Hippocampal formation (tissue), 2 donors: ENCODE results near the gene KDM5A.
"Not testable (repeated sequence)": the region's sequence is repeated elsewhere in the genome, so short reads cannot be mapped to it uniquely, and the experiment has no call there.

ENCODE experiments used
- DNase-seq, 2 donors: peaks; one replicate each; lab custom pipeline; 2025; lab: John Stamatoyannopoulos, UW

The KDM5A gene

DNA sequence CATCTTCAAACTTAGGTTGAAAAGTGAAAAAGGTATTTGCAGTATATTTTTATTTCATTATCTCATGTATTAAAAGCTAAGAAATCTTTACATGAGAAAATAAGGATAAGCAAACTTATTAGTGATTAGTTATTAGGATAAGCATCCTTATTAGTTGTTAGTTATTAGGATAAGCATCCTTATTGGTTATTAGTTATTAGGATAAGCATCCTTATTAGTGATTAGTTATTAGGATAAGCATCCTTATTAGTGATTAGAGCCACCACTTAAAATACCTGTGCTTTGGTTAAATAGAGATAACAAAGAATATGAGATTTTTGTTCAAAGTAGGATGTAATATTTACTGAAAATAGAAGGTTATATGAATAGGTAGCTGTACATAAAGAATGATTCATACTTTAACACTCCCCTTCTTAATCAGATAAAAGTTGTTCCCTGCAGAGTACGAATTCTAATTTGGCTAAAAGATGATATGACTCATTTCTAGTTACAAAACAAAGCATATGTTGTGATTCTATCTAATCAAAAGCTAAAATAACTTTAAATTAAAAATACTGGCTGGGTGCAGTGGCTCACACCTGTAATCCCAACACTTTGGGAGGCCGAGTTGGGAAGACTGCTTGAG is 56.4 kb downstream of the KDM5A start:
- no peak for DNase-seq

DNA sequence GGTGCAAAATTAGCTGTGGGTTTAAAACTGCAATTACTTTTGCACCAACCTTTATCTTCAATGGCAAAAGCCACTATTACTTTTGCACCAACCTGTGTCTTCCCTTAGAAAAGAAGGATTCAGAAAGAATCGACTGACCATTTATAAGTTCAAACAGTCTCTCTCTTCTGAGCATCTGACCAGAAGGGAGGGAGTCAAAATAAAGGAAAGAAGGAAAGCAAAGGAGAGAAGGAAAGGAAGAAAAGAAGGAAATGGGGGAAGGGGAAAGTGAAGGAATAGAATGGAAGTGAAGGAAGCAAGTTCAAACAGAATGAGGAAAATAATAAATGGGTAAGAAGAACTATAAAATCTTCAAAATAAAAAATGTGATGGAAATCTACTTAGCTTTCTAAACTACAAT is 57.8 kb downstream of the KDM5A start:
- no peak for DNase-seq

DNA sequence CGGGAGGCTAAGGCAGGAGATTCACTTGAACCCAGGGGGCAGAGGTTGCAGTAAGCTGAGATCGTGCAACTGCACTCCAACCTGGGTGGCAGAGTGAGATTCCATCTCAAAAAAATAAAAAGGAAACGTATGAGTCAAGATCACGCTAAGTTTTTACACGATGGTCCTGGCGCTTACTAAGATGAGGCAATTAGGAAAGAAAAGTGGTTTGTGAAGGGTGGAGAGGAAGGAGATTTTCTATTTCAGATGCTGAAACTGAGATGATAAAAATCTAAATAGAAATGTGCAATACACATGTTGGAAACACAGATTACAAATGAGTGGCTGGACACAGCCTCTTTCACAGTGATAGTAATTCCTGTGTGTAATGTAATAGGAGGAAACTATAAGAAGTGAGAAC is 63.2 kb downstream of the KDM5A start:
- DNase-seq, result no peak

DNA sequence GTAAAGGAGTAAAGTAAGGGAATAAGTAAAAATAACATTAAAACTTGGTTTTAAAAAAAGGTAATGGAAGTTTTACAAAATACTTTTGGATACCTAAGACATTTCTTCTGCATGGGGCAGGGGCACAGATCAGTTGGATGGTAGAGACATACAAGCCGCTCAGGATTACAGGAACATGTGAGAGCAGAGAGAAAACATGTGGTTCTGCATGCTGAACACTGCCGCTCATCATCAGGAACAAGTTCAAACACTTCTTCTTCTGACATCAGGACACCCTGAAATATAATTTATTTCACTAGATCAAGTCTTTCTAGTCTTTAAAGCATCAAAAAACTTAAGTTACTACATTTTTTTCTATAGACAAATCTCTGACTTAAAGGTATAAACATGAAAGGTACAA is 65.6 kb downstream of the KDM5A start:
- no peak for DNase-seq

DNA sequence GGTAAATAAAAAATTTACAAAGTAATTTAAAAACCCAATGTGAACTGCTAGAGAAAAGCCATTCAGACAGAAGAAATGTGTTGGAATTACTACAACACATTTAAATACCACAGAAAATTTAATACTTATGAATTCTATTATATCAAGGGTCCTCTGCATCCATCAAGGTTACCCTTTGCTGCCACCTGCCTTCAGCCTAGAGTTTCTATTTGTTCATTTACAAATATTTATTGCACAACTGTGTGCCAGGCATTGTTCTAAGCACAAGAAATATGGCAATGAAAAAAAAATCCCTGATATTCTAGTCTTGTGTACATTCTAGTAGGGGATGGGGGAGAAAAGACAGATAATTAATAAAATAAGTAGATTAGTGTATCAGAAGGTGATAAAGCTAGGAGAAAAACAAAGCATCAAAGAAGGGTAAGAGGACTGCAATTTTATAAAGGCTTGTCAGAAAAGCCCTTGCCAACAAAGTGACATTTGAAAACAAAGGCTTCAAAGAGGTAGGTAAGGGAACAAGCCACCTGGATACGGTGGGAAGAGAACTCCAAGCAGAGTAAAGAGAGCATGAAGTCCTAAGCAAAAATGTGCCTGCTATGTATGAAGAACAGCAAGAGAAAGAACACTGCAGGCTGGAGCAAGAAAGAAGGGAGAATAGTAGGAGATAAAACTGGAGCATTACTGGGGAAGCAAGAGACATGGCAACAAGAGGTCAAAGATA is 67.4 kb downstream of the KDM5A start:
- no peak for DNase-seq

DNA sequence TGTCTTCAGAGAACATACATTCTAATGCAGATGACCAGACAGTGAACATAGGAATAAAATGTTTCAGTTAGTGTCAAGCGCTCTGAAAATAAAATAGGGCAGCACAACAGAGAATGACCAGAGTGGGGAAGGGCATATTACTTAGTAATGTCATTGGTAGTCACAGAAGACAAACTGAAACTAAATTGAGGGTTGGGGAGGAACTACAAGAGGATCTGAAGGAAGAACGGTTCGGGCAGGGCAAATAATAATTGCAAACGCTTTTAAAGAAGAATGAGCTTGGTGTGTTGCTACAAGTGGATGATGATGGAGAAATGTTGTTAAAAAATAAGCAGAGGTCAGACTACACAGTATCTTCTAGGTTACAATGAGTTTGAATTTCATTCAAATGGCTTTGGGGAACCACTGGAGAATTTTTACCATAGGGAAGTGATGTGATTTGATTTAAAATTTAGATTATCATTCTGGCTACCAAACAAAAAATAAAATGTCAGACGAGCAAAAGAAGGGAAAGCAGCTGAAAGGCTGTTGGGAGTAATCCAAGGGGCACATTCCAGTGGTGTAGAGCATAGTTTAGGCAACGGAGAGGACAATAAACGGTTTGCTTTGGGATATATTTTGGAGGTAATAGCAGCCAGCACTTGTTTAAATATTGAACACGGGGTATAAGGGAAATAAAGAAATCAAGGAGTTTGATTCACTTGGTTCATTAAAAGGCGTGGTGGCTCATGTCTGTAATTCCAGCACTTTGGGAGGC is 70.2 kb downstream of the KDM5A start:
- no peak for DNase-seq

DNA sequence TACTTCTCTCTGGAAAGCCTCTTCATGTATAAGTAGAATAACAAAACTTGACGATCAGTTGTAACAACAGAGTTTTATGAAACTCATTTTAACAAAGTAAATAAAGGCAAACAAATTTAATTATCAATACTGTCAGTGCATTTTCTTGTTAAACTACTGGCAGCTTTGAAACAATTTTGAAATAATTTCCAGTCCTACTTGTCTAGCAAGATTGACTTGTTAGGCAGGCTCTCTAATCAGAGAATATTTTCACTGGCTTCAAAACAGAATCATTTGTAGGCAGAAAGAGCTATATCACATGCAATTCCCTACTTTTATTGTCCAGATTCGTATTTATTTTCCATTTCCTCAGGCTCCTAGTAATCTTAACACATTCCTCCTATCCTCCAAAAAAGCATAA is 80.6 kb downstream of the KDM5A start:
- no peak for DNase-seq

DNA sequence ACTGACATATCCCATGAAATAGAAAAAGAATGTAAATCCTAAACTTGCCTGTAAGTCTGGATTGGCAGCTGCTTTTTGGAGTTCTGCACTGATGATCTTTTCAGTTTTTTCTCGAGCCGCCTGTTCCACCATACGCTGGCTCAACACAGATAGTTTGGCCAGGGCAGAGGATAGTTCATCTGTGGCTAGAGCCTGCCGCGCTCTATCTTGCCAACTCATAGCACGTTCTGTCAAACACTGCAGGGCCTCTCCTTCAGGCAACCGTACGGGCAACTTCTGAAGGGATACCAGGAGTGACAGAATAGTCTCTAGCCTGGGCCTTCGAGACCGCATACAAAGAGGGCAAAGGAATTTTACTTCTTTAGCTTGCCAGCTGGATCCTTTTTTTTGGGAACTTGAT is 81.7 kb downstream of the KDM5A start:
- DNase-seq, result no peak

DNA sequence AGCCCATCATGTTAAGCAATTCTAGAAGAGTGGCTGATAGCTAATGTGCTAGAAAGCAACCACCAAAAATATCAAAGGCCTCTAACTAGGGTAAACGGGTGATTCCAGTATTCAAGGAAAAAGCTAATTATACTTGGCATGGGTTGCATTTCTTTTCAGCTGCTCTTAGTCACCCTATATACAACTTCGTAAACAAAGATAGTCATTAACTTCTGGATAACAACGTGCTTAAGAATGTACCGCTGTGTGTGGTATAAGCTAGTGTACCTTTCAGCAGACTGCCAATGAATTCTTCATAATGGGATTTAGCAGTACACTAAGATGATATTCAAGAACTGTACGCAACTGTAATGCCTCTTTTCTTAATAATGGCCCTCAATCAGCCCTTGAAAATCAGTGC is 84.3 kb downstream of the KDM5A start:
- DNase-seq, result no peak

DNA sequence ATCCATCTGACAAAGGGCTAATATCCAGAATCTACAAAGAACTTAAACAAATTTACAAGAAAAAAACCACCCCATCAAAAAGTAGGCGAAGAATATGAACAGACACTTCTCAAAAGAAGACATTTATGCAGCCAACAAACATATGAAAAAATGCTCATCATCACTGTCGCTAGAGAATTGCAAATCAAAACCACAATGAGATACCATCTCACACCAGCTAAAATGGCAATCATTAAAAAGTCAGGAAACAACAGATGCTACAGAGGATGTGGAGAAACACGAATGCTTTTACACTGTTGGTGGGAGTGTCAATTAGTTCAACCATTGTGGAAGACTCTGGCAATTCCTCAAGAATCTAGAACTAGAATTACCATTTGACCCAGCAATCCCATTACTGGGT is 86.4 kb downstream of the KDM5A start:
- not testable (repeated sequence) for DNase-seq

DNA sequence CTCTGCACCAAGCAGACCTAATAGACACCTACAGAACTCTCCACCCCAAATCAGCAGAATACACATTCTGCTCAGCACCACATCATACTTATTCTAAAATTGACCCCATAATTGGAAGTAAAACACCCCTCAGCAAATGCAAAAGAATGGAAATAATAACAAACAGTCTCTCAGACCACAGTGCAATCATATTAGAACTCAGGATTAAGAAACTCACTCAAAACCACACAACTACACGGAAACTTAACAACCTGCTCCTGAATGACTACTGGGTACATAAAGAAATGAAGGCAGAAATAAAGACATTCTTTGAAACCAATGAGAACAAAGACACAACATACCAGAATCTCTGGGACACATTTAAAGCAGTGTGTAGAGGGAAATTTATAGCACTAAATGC is 89.0 kb downstream of the KDM5A start:
- not testable (repeated sequence) for DNase-seq

DNA sequence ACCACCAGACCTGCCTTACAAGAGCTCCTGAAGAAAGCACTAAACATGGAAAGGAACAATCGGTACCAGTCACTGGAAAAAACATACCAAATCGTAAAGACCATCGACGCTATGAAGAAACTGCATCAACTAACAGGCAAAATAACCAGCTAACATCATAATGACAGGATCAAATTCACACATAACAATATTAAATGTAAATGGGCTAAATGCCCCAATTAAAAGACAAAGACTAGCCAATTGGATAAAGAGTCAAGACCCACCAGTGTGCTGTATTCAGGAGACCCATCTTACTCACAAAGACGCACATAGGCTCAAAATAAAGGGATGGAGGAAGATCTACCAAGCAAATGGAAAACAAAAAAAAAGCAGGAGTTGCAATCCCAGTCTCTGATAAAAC is 89.6 kb downstream of the KDM5A start:
- not testable (repeated sequence) for DNase-seq

DNA sequence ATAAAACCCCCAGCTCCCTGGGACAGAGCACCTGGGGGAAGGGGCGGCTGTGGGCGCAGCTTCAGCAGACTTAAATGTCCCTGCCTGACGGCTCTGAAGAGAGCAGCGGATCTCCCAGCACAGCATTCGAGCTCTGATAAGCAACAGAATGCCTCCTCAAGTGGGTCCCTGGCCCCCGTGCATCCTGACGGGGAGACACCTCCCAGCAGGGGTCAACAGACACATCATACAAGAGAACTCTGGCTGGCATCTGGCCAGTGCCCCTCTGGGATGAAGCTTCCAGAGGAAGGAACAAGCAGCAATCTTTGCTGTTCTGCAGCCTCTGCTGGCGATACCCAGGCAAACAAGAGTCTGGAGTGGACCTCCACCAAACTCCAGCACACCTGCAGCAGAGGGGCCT is 91.1 kb downstream of the KDM5A start:
- not testable (repeated sequence) for DNase-seq

DNA sequence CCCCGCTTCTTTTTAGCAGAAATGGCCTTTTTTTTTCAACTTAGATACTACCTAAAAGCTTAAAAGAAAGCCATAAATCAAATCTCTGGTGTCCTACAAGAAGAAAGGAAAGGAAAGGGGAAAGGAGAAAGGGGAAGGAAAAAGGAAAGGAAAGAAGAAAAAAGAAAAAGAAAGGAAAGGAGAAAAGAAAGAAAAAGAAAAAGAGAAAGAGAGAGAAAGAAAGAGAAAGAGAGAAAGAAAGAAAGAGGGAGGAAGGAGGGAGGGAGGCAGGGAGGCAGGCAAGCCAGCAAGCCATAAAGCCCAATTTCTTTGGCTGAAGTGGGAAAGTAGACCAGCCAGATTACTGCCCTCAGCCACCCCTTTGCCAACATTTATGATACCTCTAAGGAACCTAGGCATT is 94.0 kb downstream of the KDM5A start:
- DNase-seq, result no peak

DNA sequence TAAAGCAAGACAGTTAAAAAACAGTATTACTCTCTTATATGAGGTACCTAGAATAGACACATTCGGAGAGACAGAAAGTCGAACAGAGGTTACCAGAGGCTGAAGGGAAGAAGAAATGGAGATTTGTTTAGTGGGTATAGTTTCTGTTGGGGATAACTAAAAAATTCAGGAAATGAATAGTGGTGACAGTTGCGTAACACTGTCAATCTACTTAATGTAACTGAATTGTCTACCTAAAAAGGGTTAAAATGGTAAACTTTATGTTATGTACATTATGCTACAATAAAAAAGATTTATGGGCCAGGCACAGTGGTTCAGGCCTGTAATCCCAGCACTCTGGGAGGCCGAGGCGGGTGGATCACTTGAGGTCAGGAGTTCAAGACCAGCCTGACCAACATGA is 95.9 kb downstream of the KDM5A start:
- no peak for DNase-seq

DNA sequence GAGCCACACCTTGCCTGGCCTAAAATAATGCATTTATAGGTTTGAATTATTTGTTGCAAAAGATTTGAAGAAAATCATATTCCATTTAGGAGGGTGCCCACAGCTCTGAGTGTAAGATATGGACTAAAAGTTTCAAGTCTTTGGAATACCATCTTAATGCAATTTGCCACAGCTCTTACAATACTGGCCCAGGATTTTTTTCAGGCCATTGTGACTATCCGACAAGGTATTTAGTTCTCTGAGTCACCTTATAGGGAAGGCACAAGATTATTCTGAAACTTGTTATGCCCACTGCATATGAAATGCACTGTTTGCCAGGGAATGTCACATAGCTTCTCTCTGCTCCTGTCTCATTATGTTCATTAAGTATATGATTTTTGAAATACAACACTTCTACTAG is 96.9 kb downstream of the KDM5A start:
- DNase-seq, result no peak

DNA sequence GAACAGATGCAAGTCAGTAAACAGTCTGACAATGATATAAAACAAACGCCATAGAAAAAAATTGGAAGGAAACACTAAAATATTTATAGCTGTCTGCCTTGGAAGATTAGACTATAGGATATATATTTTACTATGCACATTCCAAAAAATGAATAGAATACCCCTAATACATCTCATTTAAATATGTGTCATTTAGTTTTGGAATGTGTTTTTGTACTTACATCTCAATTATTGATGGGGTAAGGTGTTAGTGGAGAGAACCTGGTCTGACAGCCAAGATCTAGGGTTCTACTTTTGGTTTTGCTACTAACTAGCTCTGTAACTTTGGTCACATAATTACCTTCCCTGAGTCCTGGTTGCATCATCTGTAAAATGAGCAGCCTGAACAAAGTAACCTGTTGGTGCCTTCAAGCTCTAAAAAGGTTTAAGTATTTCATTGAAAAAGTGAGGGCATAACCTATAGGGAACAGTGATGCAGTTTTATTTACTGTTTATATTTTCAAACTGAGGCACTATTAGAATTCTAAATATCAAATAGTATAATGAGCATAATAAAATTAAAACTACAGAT is 97.9 kb downstream of the KDM5A start:
- no peak for DNase-seq

DNA sequence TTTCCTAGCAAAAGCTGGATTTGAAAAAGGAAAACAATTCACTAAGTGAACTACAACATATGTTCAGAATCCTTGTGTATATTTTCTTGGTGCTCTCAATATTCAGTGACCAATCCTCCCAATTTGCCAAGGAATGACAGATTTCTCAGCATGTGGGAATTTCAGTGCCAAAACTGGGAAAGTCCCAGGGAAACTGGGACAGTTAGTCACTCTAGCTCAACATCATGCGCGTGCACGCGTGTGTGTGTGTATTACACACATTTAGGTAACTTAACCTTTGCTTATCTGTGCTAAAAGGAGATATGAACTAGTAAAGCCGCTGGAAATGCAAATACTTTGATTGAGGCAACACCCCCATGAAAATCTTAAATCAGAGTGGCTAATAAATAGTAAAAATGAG is 100.4 kb downstream of the KDM5A start:
- DNase-seq, result no peak

DNA sequence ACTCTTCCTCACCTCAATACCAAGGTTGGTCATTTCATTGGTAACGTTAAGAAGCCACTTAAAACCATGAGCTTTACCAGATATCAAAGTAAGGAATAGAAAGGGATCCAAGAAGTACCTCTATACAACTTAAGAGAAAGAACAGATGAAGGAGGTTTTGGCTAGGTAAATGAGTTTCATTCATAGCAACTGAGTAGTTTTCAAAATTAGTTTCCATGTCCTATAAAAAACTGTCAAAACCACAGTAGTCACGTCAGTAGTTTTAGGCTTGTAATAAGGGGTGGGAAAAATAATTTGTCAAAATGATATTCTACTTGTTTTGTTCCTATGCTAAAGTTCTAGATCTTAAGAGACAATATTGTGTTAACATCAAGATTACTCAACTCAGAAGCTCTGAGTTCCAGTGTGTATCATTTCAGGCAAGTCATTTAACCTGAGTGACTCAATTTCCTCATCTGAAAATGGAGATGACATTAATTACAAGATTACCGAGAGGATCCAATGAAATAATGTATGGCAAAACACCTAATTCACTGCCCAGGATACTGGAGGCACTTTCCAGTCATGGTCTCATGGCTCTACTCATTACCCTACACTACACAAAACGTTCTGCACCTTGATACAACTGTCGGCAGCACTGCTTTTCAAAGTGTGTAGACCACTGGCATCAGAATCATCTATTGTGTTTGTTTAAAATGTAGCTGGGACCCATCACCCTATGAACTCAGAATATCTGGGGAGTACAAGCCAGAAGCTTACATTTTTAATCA is 102.4 kb downstream of the KDM5A start:
- no peak for DNase-seq

DNA sequence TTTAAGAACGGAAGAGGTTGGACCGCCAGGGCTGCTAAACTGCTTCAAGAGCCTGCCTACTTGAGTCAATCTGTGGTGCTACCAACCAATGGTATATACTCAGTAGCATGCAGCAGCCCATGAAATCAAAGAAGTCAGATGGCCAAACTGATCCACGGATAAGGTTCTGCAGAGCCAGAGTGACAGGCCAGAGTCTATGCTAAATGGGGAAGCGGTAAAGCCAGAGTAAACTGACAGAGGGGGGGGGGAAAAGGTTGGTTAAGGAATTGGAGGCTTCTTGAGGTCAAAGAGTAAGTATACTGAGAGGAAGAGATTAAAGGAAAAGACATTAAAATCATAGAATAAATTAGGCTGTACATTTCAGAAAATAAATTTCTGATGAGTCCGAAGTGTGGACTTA is 111.1 kb downstream of the KDM5A start:
- DNase-seq, result no peak

DNA sequence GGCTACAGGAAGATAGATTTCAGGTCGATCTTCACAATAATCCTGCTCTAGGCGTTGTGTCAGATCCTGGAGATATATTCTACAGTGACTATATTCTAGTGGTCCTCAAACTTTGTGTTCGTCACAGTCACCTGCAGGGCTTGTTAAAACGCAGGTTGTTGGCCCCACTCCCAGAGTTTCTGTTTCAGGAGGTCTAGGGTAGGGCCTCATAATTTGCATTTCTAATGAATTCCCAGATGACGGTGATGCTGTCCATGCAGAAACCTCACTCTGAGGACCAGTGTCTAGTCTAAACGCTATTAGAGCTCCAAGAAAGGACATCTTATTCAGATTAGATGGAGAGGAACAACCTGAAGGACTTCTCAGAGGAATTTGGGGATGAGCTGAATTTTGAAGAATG is 113.3 kb downstream of the KDM5A start:
- no peak for DNase-seq

DNA sequence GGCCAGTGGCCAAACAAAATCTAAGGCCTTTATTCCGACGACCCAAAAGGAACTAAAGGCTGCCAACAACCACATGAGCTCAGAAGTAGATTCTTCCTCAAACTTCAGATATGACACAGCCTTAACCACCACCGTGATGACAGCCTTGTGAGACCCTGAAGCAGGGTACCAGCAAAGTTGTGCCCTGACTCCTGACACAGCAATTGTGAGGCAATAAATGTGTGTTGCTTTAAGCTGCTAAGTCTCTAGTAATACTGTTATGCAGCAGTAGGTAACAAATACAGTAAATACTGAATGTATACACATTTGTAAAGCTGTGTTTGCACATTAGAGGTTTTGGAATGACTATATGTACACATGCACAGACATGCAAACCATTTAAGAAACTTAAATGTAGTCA is 115.7 kb downstream of the KDM5A start:
- no peak for DNase-seq
